ENCODE data around the gene LAMC2. TPM values are rescaled to one million over a fixed set of nuclear protein-coding genes. Genes with fewer than 3 reads are reported as not detected.

LAMC2 gene
- total RNA-seq, 1 donor, result 3.3 TPM

GRCh38 chr1:183236158-183236725 lies 50.2 kb downstream of the LAMC2 start:
- Histone ChIP-seq H3K4me3 (ENCODE audit: insufficient read depth, low read length) (no peak overlapping the region), H3K27ac (ENCODE audit: low read depth, low read length) (peak overlapping the region; percentile 97), H3K9me3 (ENCODE audit: low read depth, low read length) (no peaks in the 10 kb centered on the region), H3K4me1 (ENCODE audit: insufficient read depth, low read length) (peaks cover 41% of the 10 kb centered on the region), H4K20me1 (ENCODE audit: insufficient read depth, low read length) (no peaks in the 10 kb centered on the region), H3K4me2 (ENCODE audit: insufficient read depth, low read length) (no peak overlapping the region), H3K27me3 (ENCODE audit: insufficient read depth, low read length) (no peaks in the 10 kb centered on the region), H3K79me2 (ENCODE audit: insufficient read depth, low read length) (no peaks in the 10 kb centered on the region), H2AFZ (ENCODE audit: low read length) (no peak overlapping the region), H3K36me3 (ENCODE audit: insufficient read depth, low read length) (no peaks in the 10 kb centered on the region)
- no peak for TF ChIP-seq CTCF (IDR thresholded peaks at IDR 0.05; ENCODE audit: extremely low read depth, low read depth, low read length)
- no peak for DNase-seq (ENCODE audit: insufficient read length, low spot score, missing footprints)

GRCh38 chr1:183237046-183237445 lies 51.0 kb downstream of the LAMC2 start:
- Histone ChIP-seq H3K79me2 (ENCODE audit: insufficient read depth, low read length) (no peaks in the 10 kb centered on the region), H3K4me3 (ENCODE audit: insufficient read depth, low read length) (no peak overlapping the region), H3K27ac (ENCODE audit: low read depth, low read length) (peak overlapping the region; percentile 85), H3K9me3 (ENCODE audit: low read depth, low read length) (no peaks in the 10 kb centered on the region), H3K27me3 (ENCODE audit: insufficient read depth, low read length) (no peaks in the 10 kb centered on the region), H3K4me2 (ENCODE audit: insufficient read depth, low read length) (no peak overlapping the region), H3K36me3 (ENCODE audit: insufficient read depth, low read length) (no peaks in the 10 kb centered on the region), H3K4me1 (ENCODE audit: insufficient read depth, low read length) (peaks cover 50% of the 10 kb centered on the region), H2AFZ (ENCODE audit: low read length) (peak overlapping the region; percentile 11), H4K20me1 (ENCODE audit: insufficient read depth, low read length) (no peaks in the 10 kb centered on the region)
- no peak for TF ChIP-seq CTCF (IDR thresholded peaks at IDR 0.05; ENCODE audit: extremely low read depth, low read depth, low read length)
- DNase-seq (ENCODE audit: insufficient read length, low spot score, missing footprints), result no peak

- Histone ChIP-seq H3K27ac (ENCODE audit: low read depth, low read length) (peak overlapping the region; percentile 85), H4K20me1 (ENCODE audit: insufficient read depth, low read length) (no peaks in the 10 kb centered on the region), H3K79me2 (ENCODE audit: insufficient read depth, low read length) (no peaks in the 10 kb centered on the region), H3K4me3 (ENCODE audit: insufficient read depth, low read length) (no peak overlapping the region), H3K9me3 (ENCODE audit: low read depth, low read length) (no peaks in the 10 kb centered on the region), H3K27me3 (ENCODE audit: insufficient read depth, low read length) (no peaks in the 10 kb centered on the region), H3K36me3 (ENCODE audit: insufficient read depth, low read length) (no peaks in the 10 kb centered on the region), H2AFZ (ENCODE audit: low read length) (no peak overlapping the region), H3K4me1 (ENCODE audit: insufficient read depth, low read length) (peaks cover 56% of the 10 kb centered on the region), H3K4me2 (ENCODE audit: insufficient read depth, low read length) (peak overlapping the region; percentile 26)
- no peak for TF ChIP-seq CTCF (IDR thresholded peaks at IDR 0.05; ENCODE audit: extremely low read depth, low read depth, low read length)
- DNase-seq (ENCODE audit: insufficient read length, low spot score, missing footprints), result peak; percentile 54
Observed at GRCh38 chr1:183238071-183238470, 52.0 kb downstream of the LAMC2 start.

GRCh38 chr1:183239220-183239742 lies 53.2 kb downstream of the LAMC2 start:
- peaks cover 60% of the 10 kb centered on the region for H3K4me1 ChIP-seq (ENCODE audit: insufficient read depth, low read length)
- no peaks in the 10 kb centered on the region for H3K36me3 ChIP-seq (ENCODE audit: insufficient read depth, low read length)
- peak overlapping the region; percentile 85 for H3K27ac ChIP-seq (ENCODE audit: low read depth, low read length)
- no peaks in the 10 kb centered on the region for H3K9me3 ChIP-seq (ENCODE audit: low read depth, low read length)
- no peaks in the 10 kb centered on the region for H3K79me2 ChIP-seq (ENCODE audit: insufficient read depth, low read length)
- DNase-seq (ENCODE audit: insufficient read length, low spot score, missing footprints), result no peak
- no peaks in the 10 kb centered on the region for H4K20me1 ChIP-seq (ENCODE audit: insufficient read depth, low read length)
- no peak overlapping the region for H3K4me3 ChIP-seq (ENCODE audit: insufficient read depth, low read length)
- H3K4me2 ChIP-seq (ENCODE audit: insufficient read depth, low read length), result no peak overlapping the region
- H3K27me3 ChIP-seq (ENCODE audit: insufficient read depth, low read length), result no peaks in the 10 kb centered on the region
- TF ChIP-seq CTCF (IDR thresholded peaks at IDR 0.05; ENCODE audit: extremely low read depth, low read depth, low read length), result no peak
- H2AFZ ChIP-seq (ENCODE audit: low read length), result no peak overlapping the region

All from osteoblast (primary cell).